Measurements from ENCODE around the gene FIGN. TPM values are rescaled to one million over a fixed set of nuclear protein-coding genes. Genes with fewer than 3 reads are reported as not detected.

FIGN gene
- total and polyA plus RNA-seq, 10 of the 15 experiments (the other 5 are each of a cell fraction or from before 2014, with no cell fraction given) = under 0.01 to 0.01 TPM; not detected in 8

DNA sequence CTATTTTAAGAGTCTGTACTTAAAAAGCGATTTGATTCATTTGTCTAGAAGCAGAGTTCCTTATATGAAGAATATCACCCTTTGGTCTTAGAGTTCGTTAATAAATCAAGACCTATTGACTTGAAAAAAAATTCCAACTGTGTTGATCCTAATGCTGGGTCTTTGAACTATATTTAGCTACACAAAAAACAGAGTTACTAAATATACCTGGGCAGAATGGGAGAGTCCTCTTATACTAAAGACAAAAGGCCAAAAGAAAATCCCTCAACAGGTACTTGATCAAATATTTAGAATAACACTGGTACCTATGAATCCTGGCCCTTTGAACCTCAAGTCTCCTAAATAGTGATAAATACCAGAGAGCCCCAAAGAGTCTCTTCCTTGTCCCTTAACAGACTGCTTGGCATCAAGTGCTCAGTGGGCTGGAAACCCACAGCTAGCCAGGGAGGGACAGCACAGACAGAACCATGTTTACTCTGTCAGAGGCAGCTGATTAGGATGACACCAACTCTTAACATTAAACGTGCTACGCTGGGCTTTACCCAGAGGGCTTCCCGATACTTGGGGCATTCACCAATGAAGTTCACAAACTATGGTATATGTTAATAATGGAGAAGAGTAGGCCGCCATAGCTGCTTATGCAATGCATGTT is 95.1 kb downstream of the FIGN start:
- DNase-seq (ENCODE audit: low read depth, low spot score) (no peak), FAIRE-seq (no peak), ATAC-seq (no peak)
- Histone ChIP-seq H2AFZ (ENCODE audit: control insufficient read depth, low read depth, low read length) (no peak overlapping the region), H3K27ac (ENCODE audit: control insufficient read depth, insufficient read depth) (no peak overlapping the region), H4K20me1 (ENCODE audit: control insufficient read depth, insufficient read depth) (no peaks in the 10 kb centered on the region), H3K9me3 (replicated peaks; ENCODE audit: control insufficient read depth, insufficient read depth, low read length) (no peaks in the 10 kb centered on the region), H3K79me2 (ENCODE audit: control insufficient read depth, insufficient read depth, low read length) (no peaks in the 10 kb centered on the region), H3K4me1 (ENCODE audit: control insufficient read depth, insufficient read depth, low read length) (no peaks in the 10 kb centered on the region), H3K9ac (ENCODE audit: control insufficient read depth, insufficient read depth, low read length) (no peak overlapping the region), H3K4me2 (ENCODE audit: control insufficient read depth, insufficient read depth) (no peak overlapping the region), H3K27me3 (replicated peaks in 1 of 2; ENCODE audit: control insufficient read depth in 2 of 2, insufficient read depth in 2 of 2, low read length in 1 of 2) (no peaks in the 10 kb centered on the region), H3K4me3 (no peak overlapping the region), H3K36me3 (ENCODE audit: control insufficient read depth in 2 of 2, insufficient read depth in 2 of 2, low read length in 1 of 2) (no peaks in the 10 kb centered on the region)
- RAD21 ChIA-PET (ENCODE audit: unreplicated experiment) = no interaction called here
- in situ Hi-C loops (cut with MboI) (no loop called here), intact Hi-C loops (cut with micrococcal nuclease; ENCODE audit: unreplicated experiment) (no loop called here)
- POLR2A ChIA-PET = no interaction called here
- CTCF ChIA-PET = interaction anchor here (1.3 kb wide), 1 partner anchor 85 kb away, joined by 3 read pairs; no protein-coding TSS in a partner anchor
- TF ChIP-seq MXI1 (IDR thresholded peaks at IDR 0.05; ENCODE audit: low read depth, low read length) (no peak), ZBED1 (IDR thresholded peaks at IDR 0.05; ENCODE audit: borderline replicate concordance) (no peak), ZSCAN29 (IDR thresholded peaks at IDR 0.05) (no peak), IKZF1 (conservative IDR thresholded peaks at IDR 0.05) (no peak), ATF7 (IDR thresholded peaks at IDR 0.05; ENCODE audit: low read depth) (no peak), SP1 (IDR thresholded peaks at IDR 0.05; ENCODE audit: low read depth, low read length) (no peak), ZZZ3 (IDR thresholded peaks at IDR 0.05; ENCODE audit: control insufficient read depth, insufficient read length, low read depth) (no peak), TARDBP (IDR thresholded peaks at IDR 0.05; ENCODE audit: borderline replicate concordance) (no peak), ESRRA (IDR thresholded peaks at IDR 0.05; ENCODE audit: low read length) (no peak), SRF (IDR thresholded peaks at IDR 0.05; ENCODE audit: low read depth in 2 of 2, low read length in 2 of 2) (no peak), FOS (IDR thresholded peaks at IDR 0.05; ENCODE audit: borderline replicate concordance, extremely low read depth, insufficient read length) (no peak), BCL11A (IDR thresholded peaks at IDR 0.05; ENCODE audit: low read depth, low read length) (no peak)
- TF ChIP-seq, protein P1, sequence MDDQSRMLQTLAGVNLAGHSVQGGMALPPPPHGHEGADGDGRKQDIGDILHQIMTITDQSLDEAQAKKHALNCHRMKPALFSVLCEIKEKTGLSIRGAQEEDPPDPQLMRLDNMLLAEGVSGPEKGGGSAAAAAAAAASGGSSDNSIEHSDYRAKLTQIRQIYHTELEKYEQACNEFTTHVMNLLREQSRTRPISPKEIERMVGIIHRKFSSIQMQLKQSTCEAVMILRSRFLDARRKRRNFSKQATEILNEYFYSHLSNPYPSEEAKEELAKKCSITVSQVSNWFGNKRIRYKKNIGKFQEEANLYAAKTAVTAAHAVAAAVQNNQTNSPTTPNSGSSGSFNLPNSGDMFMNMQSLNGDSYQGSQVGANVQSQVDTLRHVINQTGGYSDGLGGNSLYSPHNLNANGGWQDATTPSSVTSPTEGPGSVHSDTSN (IDR thresholded peaks at IDR 0.05; ENCODE audit: insufficient replicate concordance, low read depth, low read length) = no peak
- TF ChIP-seq, protein P2, sequence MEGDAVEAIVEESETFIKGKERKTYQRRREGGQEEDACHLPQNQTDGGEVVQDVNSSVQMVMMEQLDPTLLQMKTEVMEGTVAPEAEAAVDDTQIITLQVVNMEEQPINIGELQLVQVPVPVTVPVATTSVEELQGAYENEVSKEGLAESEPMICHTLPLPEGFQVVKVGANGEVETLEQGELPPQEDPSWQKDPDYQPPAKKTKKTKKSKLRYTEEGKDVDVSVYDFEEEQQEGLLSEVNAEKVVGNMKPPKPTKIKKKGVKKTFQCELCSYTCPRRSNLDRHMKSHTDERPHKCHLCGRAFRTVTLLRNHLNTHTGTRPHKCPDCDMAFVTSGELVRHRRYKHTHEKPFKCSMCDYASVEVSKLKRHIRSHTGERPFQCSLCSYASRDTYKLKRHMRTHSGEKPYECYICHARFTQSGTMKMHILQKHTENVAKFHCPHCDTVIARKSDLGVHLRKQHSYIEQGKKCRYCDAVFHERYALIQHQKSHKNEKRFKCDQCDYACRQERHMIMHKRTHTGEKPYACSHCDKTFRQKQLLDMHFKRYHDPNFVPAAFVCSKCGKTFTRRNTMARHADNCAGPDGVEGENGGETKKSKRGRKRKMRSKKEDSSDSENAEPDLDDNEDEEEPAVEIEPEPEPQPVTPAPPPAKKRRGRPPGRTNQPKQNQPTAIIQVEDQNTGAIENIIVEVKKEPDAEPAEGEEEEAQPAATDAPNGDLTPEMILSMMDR (IDR thresholded peaks at IDR 0.05 in 2 of 3, conservative IDR thresholded peaks at IDR 0.05 in 1 of 3; ENCODE audit: control insufficient read depth in 2 of 3, extremely low read depth in 1 of 3, insufficient read depth in 1 of 3, low read depth in 3 of 3, low read length in 3 of 3) = no peak
- TF ChIP-seq, protein P3, sequence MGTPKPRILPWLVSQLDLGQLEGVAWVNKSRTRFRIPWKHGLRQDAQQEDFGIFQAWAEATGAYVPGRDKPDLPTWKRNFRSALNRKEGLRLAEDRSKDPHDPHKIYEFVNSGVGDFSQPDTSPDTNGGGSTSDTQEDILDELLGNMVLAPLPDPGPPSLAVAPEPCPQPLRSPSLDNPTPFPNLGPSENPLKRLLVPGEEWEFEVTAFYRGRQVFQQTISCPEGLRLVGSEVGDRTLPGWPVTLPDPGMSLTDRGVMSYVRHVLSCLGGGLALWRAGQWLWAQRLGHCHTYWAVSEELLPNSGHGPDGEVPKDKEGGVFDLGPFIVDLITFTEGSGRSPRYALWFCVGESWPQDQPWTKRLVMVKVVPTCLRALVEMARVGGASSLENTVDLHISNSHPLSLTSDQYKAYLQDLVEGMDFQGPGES (IDR thresholded peaks at IDR 0.05) = no peak
- TF ChIP-seq, protein P4, sequence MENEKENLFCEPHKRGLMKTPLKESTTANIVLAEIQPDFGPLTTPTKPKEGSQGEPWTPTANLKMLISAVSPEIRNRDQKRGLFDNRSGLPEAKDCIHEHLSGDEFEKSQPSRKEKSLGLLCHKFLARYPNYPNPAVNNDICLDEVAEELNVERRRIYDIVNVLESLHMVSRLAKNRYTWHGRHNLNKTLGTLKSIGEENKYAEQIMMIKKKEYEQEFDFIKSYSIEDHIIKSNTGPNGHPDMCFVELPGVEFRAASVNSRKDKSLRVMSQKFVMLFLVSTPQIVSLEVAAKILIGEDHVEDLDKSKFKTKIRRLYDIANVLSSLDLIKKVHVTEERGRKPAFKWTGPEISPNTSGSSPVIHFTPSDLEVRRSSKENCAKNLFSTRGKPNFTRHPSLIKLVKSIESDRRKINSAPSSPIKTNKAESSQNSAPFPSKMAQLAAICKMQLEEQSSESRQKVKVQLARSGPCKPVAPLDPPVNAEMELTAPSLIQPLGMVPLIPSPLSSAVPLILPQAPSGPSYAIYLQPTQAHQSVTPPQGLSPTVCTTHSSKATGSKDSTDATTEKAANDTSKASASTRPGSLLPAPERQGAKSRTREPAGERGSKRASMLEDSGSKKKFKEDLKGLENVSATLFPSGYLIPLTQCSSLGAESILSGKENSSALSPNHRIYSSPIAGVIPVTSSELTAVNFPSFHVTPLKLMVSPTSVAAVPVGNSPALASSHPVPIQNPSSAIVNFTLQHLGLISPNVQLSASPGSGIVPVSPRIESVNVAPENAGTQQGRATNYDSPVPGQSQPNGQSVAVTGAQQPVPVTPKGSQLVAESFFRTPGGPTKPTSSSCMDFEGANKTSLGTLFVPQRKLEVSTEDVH (IDR thresholded peaks at IDR 0.05; ENCODE audit: low read depth, partially characterized antibody) = no peak
- WGBS (ENCODE audit: insufficient coverage, insufficient replicate concordance, low lambda C conversion rate, missing lambda C conversion rate) = 40% methylated on average over 6 of the region's 6 CpGs
- no TSS peak for BruUV-seq (replicated peaks)
- SMC1A ChIA-PET (ENCODE audit: uncharacterized antibody, unreplicated experiment) = interaction anchor here (1.5 kb wide), 1 partner anchor 15 kb away, joined by 4 read pairs; no protein-coding TSS in a partner anchor
